G401.6 (cell line): ENCODE measurements around the gene FMO4.
"Not testable (repeated sequence)": the region's sequence is repeated elsewhere in the genome, so short reads cannot be mapped to it uniquely, and the experiment has no call there.

Source experiments
- FAIRE-seq: peaks from 2 replicates; lab custom pipeline; 2012; peaks lifted over from hg19 to GRCh38; lab: Jason Lieb, UNC

The FMO4 gene

GRCh38 chr1:171313835-171314320, at the start of gene FMO4:
Gene FMO4 (plus strand): TSS chr1:171314183. CDS start chr1:171319826, 5,643 bp downstream.
- peak; percentile 97 for FAIRE-seq

- no peak for FAIRE-seq
Observed at GRCh38 chr1:171265686-171266085, 48.3 kb upstream of the FMO4 start.

GRCh38 chr1:171266930-171267329, 47.1 kb upstream of the FMO4 start:
- no peak for FAIRE-seq

GRCh38 chr1:171267391-171267790, 46.6 kb upstream of the FMO4 start:
- FAIRE-seq: no peak

GRCh38 chr1:171270806-171271205, 43.2 kb upstream of the FMO4 start:
- no peak for FAIRE-seq

- no peak for FAIRE-seq
Observed at GRCh38 chr1:171277534-171277933, 36.4 kb upstream of the FMO4 start.

- FAIRE-seq: no peak
Observed at GRCh38 chr1:171279234-171279633, 34.7 kb upstream of the FMO4 start.

GRCh38 chr1:171279678-171280077, 34.3 kb upstream of the FMO4 start:
- FAIRE-seq: no peak

- FAIRE-seq: no peak
Observed at GRCh38 chr1:171280599-171280998, 33.4 kb upstream of the FMO4 start.

GRCh38 chr1:171286032-171286705, 27.8 kb upstream of the FMO4 start:
- no peak for FAIRE-seq

GRCh38 chr1:171290621-171291020, 23.4 kb upstream of the FMO4 start:
- no peak for FAIRE-seq

GRCh38 chr1:171292799-171293198, 21.2 kb upstream of the FMO4 start:
- FAIRE-seq: no peak

- FAIRE-seq: not testable (repeated sequence)
Observed at GRCh38 chr1:171295383-171295782, 18.6 kb upstream of the FMO4 start.

- no peak for FAIRE-seq
Observed at GRCh38 chr1:171295821-171296220, 18.2 kb upstream of the FMO4 start.

GRCh38 chr1:171296897-171297296, 17.1 kb upstream of the FMO4 start:
- no peak for FAIRE-seq

- FAIRE-seq: no peak
Observed at GRCh38 chr1:171298696-171299095, 15.3 kb upstream of the FMO4 start.

GRCh38 chr1:171299342-171299741, 14.6 kb upstream of the FMO4 start:
- no peak for FAIRE-seq

- peak; percentile 21 for FAIRE-seq
Observed at GRCh38 chr1:171300401-171300800, 13.6 kb upstream of the FMO4 start.

GRCh38 chr1:171310661-171311087, 3.3 kb upstream of the FMO4 start:
- FAIRE-seq: no peak

GRCh38 chr1:171311771-171312558, 2.0 kb upstream of the FMO4 start:
- no peak for FAIRE-seq

- FAIRE-seq: no peak
Observed at GRCh38 chr1:171313319-171313834, 606 bp upstream of the FMO4 start.

GRCh38 chr1:171329251-171329650, 15.3 kb downstream of the FMO4 start:
- FAIRE-seq: no peak

- no peak for FAIRE-seq
Observed at GRCh38 chr1:171334024-171334640, 20.1 kb downstream of the FMO4 start.
